H1 (cell line): ENCODE measurements around the gene LDLRAD3. TPM values are rescaled to one million over a fixed set of nuclear protein-coding genes. Genes with fewer than 3 reads are reported as not detected.

Source experiments
- CTCF ChIA-PET: fragments of 300-600 bp; sonication (Branson Sonifier 250); formaldehyde crosslinking; loops from one replicate; lab custom pipeline; 2021; ENCODE audit not compliant: partially characterized antibody; lab: Charles Lee
- POLR2A ChIA-PET: fragments of 300-600 bp; sonication (Branson Sonifier 250); formaldehyde crosslinking; loops from one replicate; lab custom pipeline; 2021; ENCODE audit warnings: inconsistent platforms; ENCODE audit not compliant: partially characterized antibody; lab: Charles Lee
- DNase-seq, 2 experiments: peaks; one replicate each; pipeline versions ENCODE4 v3.0.0 to v3.0.0-alpha.2; 2010 to 2022; ENCODE audit warnings: low spot score in 2 of 2, low read depth in 1 of 2, mixed read lengths in 1 of 2
- FAIRE-seq: peaks from 2 replicates; lab custom pipeline; 2011; peaks lifted over from hg19 to GRCh38; lab: Jason Lieb, UNC
- H2AFZ ChIP-seq: 2 replicates; pipeline ENCODE4 v1.8.1; 2012; ENCODE audit warnings: low read length, inconsistent platforms
- H2AK5ac ChIP-seq: 2 replicates; pipeline ENCODE4 v1.6.1; 2013; ENCODE audit warnings: low read depth, low read length
- H2BK120ac ChIP-seq: replicated peaks from 2 replicates; pipeline ENCODE3; 2013; ENCODE audit warnings: low read depth, low read length, inconsistent platforms
- H2BK12ac ChIP-seq: 2 replicates; pipeline ENCODE4 v1.6.1; 2013; ENCODE audit warnings: low read depth, low read length
- H2BK15ac ChIP-seq: 2 replicates; pipeline ENCODE4 v1.6.1; 2013; ENCODE audit warnings: low read length
- H2BK20ac ChIP-seq: 2 replicates; pipeline ENCODE4 v1.6.1; 2013; ENCODE audit warnings: low read length
- H2BK5ac ChIP-seq: 2 replicates; pipeline ENCODE4 v1.6.1; 2013; ENCODE audit warnings: low read depth, low read length
- H3K14ac ChIP-seq: 2 replicates; pipeline ENCODE4 v1.6.1; 2013; ENCODE audit warnings: inconsistent platforms; ENCODE audit not compliant: insufficient read length
- H3K18ac ChIP-seq: 2 replicates; pipeline ENCODE4 v1.6.1; 2013; ENCODE audit warnings: low read length; ENCODE audit errors: extremely low read depth
- H3K23ac ChIP-seq: 2 replicates; pipeline ENCODE4 v1.6.1; 2013; ENCODE audit warnings: inconsistent platforms; ENCODE audit not compliant: insufficient read length
- H3K23me2 ChIP-seq: 2 replicates; pipeline ENCODE4 v1.6.1; 2013; ENCODE audit warnings: low read depth, low read length
- H3K27ac ChIP-seq: 2 replicates; pipeline ENCODE4 v1.6.1; 2011; ENCODE audit warnings: low read depth, low read length, inconsistent platforms
- H3K27me3 ChIP-seq, 4 experiments: replicated peaks in 1 of 4; 1 replicate in 1 of 4; 2 replicates in 3 of 4; pipeline versions ENCODE4 v1.6.1 to v1.8.1; 2011 to 2013; ENCODE audit warnings: low read length in 3 of 4, mild to moderate bottlenecking in 3 of 4, inconsistent platforms in 2 of 4, mixed read lengths in 2 of 4, moderate library complexity in 1 of 4; ENCODE audit not compliant: control insufficient read depth in 3 of 4, insufficient read depth in 3 of 4; ENCODE audit errors: extremely low read depth in 1 of 4
- H3K36me3 ChIP-seq, 4 experiments: 2 replicates each; pipeline versions ENCODE4 v1.6.1 to v1.8.1; 2011 to 2013; ENCODE audit warnings: mild to moderate bottlenecking in 4 of 4, low read length in 3 of 4, moderate library complexity in 2 of 4, control low read depth in 1 of 4, inconsistent platforms in 1 of 4; ENCODE audit not compliant: insufficient read depth in 4 of 4, control insufficient read depth in 2 of 4
- H3K4ac ChIP-seq: replicated peaks from 2 replicates; pipeline ENCODE3; 2013; ENCODE audit warnings: low read length, low read depth, mixed read lengths, inconsistent platforms; ENCODE audit not compliant: insufficient read length
- H3K4me1 ChIP-seq, 4 experiments: replicated peaks in 1 of 4; 1 replicate in 1 of 4; 2 replicates in 3 of 4; pipeline versions ENCODE4 v1.6.1 to v1.8.1; 2011 to 2013; ENCODE audit warnings: low read length in 3 of 4, inconsistent platforms in 2 of 4, mixed read lengths in 1 of 4; ENCODE audit not compliant: insufficient read depth in 4 of 4, control insufficient read depth in 3 of 4
- H3K4me2 ChIP-seq, 2 experiments: 2 replicates each; pipeline versions ENCODE4 v1.6.1 to v1.8.1; 2011 to 2013; ENCODE audit warnings: low read depth in 2 of 2, low read length in 2 of 2, control low read depth in 1 of 2, inconsistent platforms in 1 of 2, mild to moderate bottlenecking in 1 of 2; ENCODE audit not compliant: insufficient read depth in 1 of 2
- H3K4me3 ChIP-seq, 4 experiments: fragments of 200-600, 300-600 bp in 1 of 4; sonication (generic), shearing (Covaris generic), sonication (Bioruptor Twin) in 1 of 4; 2 replicates each; pipeline versions ENCODE4 v1.5.1 to v1.8.1; 2011 to 2016; ENCODE audit warnings: low read length in 4 of 4, low read depth in 3 of 4, control low read depth in 2 of 4, inconsistent platforms in 2 of 4, mild to moderate bottlenecking in 2 of 4, mixed read lengths in 1 of 4, moderate library complexity in 1 of 4; ENCODE audit not compliant: insufficient read depth in 2 of 4; ENCODE audit errors: extremely low read depth in 1 of 4
- H3K56ac ChIP-seq: replicated peaks from 2 replicates; pipeline ENCODE3; 2013; ENCODE audit warnings: low read depth, mild to moderate bottlenecking, mixed read lengths, low read length, inconsistent platforms; ENCODE audit not compliant: insufficient read length
- H3K79me1 ChIP-seq: 2 replicates; pipeline ENCODE4 v1.6.1; 2013; ENCODE audit warnings: low read depth, low read length, control low read depth
- H3K79me2 ChIP-seq, 2 experiments: 2 replicates each; pipeline versions ENCODE4 v1.6.1 to v1.8.1; 2012 to 2013; ENCODE audit warnings: low read length in 2 of 2, mild to moderate bottlenecking in 2 of 2, inconsistent platforms in 1 of 2; ENCODE audit not compliant: insufficient read depth in 2 of 2, control insufficient read depth in 1 of 2
- H3K9ac ChIP-seq, 4 experiments: replicated peaks in 1 of 4; 1 replicate in 1 of 4; 2 replicates in 3 of 4; pipeline versions ENCODE4 v1.6.1 to v1.8.1; 2011 to 2013; ENCODE audit warnings: low read depth in 3 of 4, low read length in 3 of 4, control low read depth in 2 of 4, mild to moderate bottlenecking in 2 of 4, moderate library complexity in 2 of 4, inconsistent platforms in 1 of 4; ENCODE audit errors: extremely low read depth in 1 of 4
- H3K9me3 ChIP-seq, 2 experiments: 2 replicates each; pipeline versions ENCODE4 v1.6.1 to v1.8.1; 2012 to 2013; ENCODE audit warnings: mild to moderate bottlenecking in 2 of 2, moderate library complexity in 2 of 2, control low read depth in 1 of 2, inconsistent platforms in 1 of 2, low read depth in 1 of 2, low read length in 1 of 2, mixed read lengths in 1 of 2; ENCODE audit not compliant: insufficient read depth in 2 of 2
- H4K20me1 ChIP-seq, 2 experiments: replicated peaks in 1 of 2; 2 replicates each; pipeline versions ENCODE3 to v1.8.1; 2011 to 2013; ENCODE audit warnings: inconsistent platforms in 2 of 2, low read length in 2 of 2, mild to moderate bottlenecking in 1 of 2; ENCODE audit not compliant: insufficient read depth in 2 of 2, control insufficient read depth in 1 of 2
- H4K5ac ChIP-seq: 2 replicates; pipeline ENCODE4 v1.6.1; 2013; ENCODE audit warnings: low read length, low read depth, mixed read lengths, inconsistent platforms; ENCODE audit not compliant: insufficient read length
- H4K8ac ChIP-seq: 2 replicates; pipeline ENCODE4 v1.8.0; 2013; ENCODE audit warnings: mild to moderate bottlenecking, moderate library complexity, low read length, inconsistent platforms; ENCODE audit not compliant: insufficient read depth; ENCODE audit errors: extremely low read depth
- H4K91ac ChIP-seq: replicated peaks from 2 replicates; pipeline ENCODE3; 2013; ENCODE audit warnings: low read length, mixed read lengths, inconsistent platforms; ENCODE audit not compliant: insufficient read length
- CBX5 ChIP-seq: fragments of 300-800, 300-1000 bp; sonication (generic); IDR thresholded peaks from 2 replicates; pipeline ENCODE4 v1.7.1; 2016; ENCODE audit warnings: antibody characterized with exemption, low read length, low read depth
- CREB1 ChIP-seq: IDR thresholded peaks from 2 replicates; pipeline ENCODE4 v1.6.1; 2012; ENCODE audit warnings: inconsistent platforms
- CTCF ChIP-seq, 3 experiments: IDR thresholded peaks; 1 replicate in 2 of 3; 2 replicates in 1 of 3; pipeline versions ENCODE4 v1.5.1 to v1.6.1; 2011; ENCODE audit warnings: low read length in 3 of 3, mild to moderate bottlenecking in 3 of 3, inconsistent platforms in 2 of 3, low read depth in 1 of 3, moderate library complexity in 1 of 3; ENCODE audit not compliant: insufficient read depth in 1 of 3; ENCODE audit errors: control extremely low read depth in 1 of 3
- JUN ChIP-seq: IDR thresholded peaks from 2 replicates; pipeline ENCODE4 v1.6.1; 2011; ENCODE audit warnings: low read depth, mild to moderate bottlenecking, improper control_type of control experiment, low read length
- NRF1 ChIP-seq: IDR thresholded peaks from 2 replicates; pipeline ENCODE4 v1.6.1; 2011; ENCODE audit warnings: mild to moderate bottlenecking, low read depth, low read length, improper control_type of control experiment
- RBBP5 ChIP-seq: IDR thresholded peaks from 2 replicates; pipeline ENCODE4 v1.7.1; 2012; ENCODE audit warnings: low read depth, mild to moderate bottlenecking, inconsistent platforms, low read length, moderate library complexity, borderline replicate concordance
- RFX5 ChIP-seq: IDR thresholded peaks from 2 replicates; pipeline ENCODE4 v1.6.1; 2011; ENCODE audit warnings: low read depth, low read length, improper control_type of control experiment, borderline replicate concordance
- SAP30 ChIP-seq: fragments of 300-600 bp; sonication (generic); IDR thresholded peaks from 2 replicates; pipeline ENCODE4 v1.7.1; 2012; ENCODE audit warnings: low read length, moderate library complexity, mild to moderate bottlenecking, inconsistent platforms; ENCODE audit not compliant: insufficient read depth, insufficient replicate concordance
- TAF7 ChIP-seq: optimal IDR thresholded peaks from 2 replicates; pipeline ENCODE3; 2011; ENCODE audit warnings: low read depth, mild to moderate bottlenecking, inconsistent platforms, low read length, moderate library complexity, borderline replicate concordance
- WGBS, 2 experiments: shearing (Covaris generic) in 1 of 2; methylation state at CpG; one replicate each; pipeline versions ENCODE4 v1.1.6 to v1.1.7; 2013 to 2015; ENCODE audit warnings: low lambda C conversion rate in 2 of 2, mixed read lengths in 2 of 2, inconsistent platforms in 1 of 2, low coverage in 1 of 2, missing lambda C conversion rate in 1 of 2; ENCODE audit not compliant: insufficient replicate concordance in 2 of 2, insufficient coverage in 1 of 2, insufficient read length in 1 of 2; ENCODE audit errors: extremely low coverage in 1 of 2, missing lambda C conversion rate in 1 of 2; 5-methylcytosine and 5-hydroxymethylcytosine counted together
- polyA plus RNA-seq, 7 experiments: library from polyadenylated mRNA; depleted of rRNA in 3 of 7; stranded (reverse) in 5 of 7; unstranded in 2 of 7; fragments of >200 nt in 5 of 7; fragments of 200-250 nt in 2 of 7; gene quantifications; 1 replicate in 5 of 7; 2 replicates in 1 of 7; 4 replicates in 1 of 7; pipeline versions ENCODE4 v1.2.1 to v1.2.3, GENCODE V29; 2011 to 2013; ENCODE audit warnings: missing spikeins in 2 of 7, mixed read lengths in 2 of 7
- total RNA-seq: library from RNA; stranded (reverse); fragmentation: NEBNext Ultra II Directional; extraction: Animal tissue kit (Norgen Biotek cat#: 25700); gene quantifications from 2 replicates; pipeline ENCODE4 v1.2.1, GENCODE V29; 2021

The LDLRAD3 gene
- total and polyA plus RNA-seq, 2 of the 8 experiments (the other 6 are each of a cell fraction or from before 2014, with no cell fraction given): 18.6 to 22.8 TPM

DNA sequence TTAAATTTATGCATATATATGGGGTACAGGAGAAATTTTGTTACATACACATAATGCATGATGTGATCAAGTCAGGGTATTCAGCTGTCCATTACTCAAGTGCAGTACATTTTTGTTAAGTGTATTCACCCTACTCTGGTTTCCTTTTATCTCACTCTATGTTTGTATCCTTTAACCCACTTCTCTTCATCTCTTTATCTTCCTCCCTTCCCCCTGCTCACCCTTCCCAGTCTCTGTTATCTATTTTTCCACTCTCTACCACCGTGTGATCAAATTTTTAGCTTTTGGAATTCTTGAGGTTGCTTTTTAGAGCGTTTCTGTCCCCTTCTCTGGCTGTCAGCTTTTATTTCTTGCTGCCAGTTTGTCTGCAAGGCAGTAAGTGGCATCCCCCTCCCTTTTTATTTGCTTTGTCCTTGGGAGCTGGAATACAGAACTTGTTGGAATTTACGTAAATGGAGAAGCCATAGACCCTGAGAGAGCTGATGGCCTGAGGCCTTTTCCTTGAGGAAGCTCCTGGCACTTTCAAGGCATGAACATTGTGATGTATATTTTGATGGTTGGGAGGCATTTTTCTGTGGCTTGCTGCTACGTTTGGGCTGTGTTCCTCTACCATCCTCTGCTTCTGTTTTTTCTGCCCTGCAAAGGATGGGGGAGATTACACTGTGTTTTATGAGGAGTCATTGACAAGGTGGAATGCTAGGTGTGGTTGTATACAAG lies 148.6 kb downstream of the LDLRAD3 start:
- Histone ChIP-seq H3K4me2 (peak overlapping the region; percentile 23 to 36; a peak in 3 of 4 replicates), H2AFZ (no peak overlapping the region), H4K20me1 (no peaks in the 10 kb centered on the region), H3K23ac (no peak overlapping the region), H3K56ac (no peak overlapping the region), H2BK120ac (no peak overlapping the region), H2BK20ac (no peak overlapping the region; the same call in 1 of the 2 replicates), H3K9ac (no peak overlapping the region), H3K4me3 (peak overlapping the region in 1 of 4 experiments; percentile 25; a peak in 3 of 8 replicates), H3K79me2 (peaks cover 0 to 2% of the 10 kb centered on the region in 2 experiments; a peak in 1 of 4 replicates), H4K5ac (peak overlapping the region; percentile 45), H3K9me3 (no peaks in the 10 kb centered on the region), H2AK5ac (no peak overlapping the region), H3K27ac (no peak overlapping the region), H3K4ac (no peak overlapping the region), H4K91ac (peak overlapping the region; percentile 42), H4K8ac (no peak overlapping the region), H2BK5ac (no peak overlapping the region; the same call in 1 of the 2 replicates), H2BK15ac (no peak overlapping the region), H2BK12ac (no peak overlapping the region), H3K36me3 (peaks cover 0 to 15% (median 1%) of the 10 kb centered on the region in 4 experiments; a peak in 2 of 8 replicates), H3K27me3 (no peaks in the 10 kb centered on the region), H3K79me1 (no peaks in the 10 kb centered on the region), H3K14ac (no peak overlapping the region), H3K18ac (no peak overlapping the region), H3K23me2 (no peaks in the 10 kb centered on the region), H3K4me1 (peaks cover 2 to 28% (median 20%) of the 10 kb centered on the region in 4 experiments; a peak in 5 of 7 replicates)
- CTCF ChIA-PET: interaction anchor here (0.7 to 4.1 kb wide), 9 partner anchors 17 to 293 kb away, joined by 3 to 15 read pairs (median 3); no protein-coding TSS in a partner anchor
- 20% methylated on average over 4 of the region's 4 CpGs; no CpG with 5 or more reads in 1 of the 2 experiments for WGBS, 2 experiments
- DNase-seq (peak in 1 of 2 experiments; percentile 75), FAIRE-seq (peak; percentile 66)
- POLR2A ChIA-PET: interaction anchor here (0.8 to 11.7 kb wide), 6 partner anchors 9 to 23 kb away, joined by 3 to 102 read pairs (median 4); no protein-coding TSS in a partner anchor
- TF ChIP-seq RFX5 (no peak), CREB1 (no peak), SAP30 (no peak), NRF1 (no peak), JUN (no peak), RBBP5 (no peak), CBX5 (no peak), TAF7 (no peak), CTCF (IDR thresholded peaks at IDR 0.05; ENCODE audit: control extremely low read depth in 1 of 3, insufficient read depth in 1 of 3, low read depth in 1 of 3, low read length in 3 of 3) (no peak)
